H1 (cell line): Measurements from ENCODE around the gene DTD1.

Experiments
- BCL11A ChIP-seq, 2 experiments: IDR thresholded peaks; one replicate each; pipeline ENCODE4 v1.6.1; 2011; ENCODE audit warnings: low read depth in 2 of 2, low read length in 2 of 2, mild to moderate bottlenecking in 2 of 2
- CTCF ChIP-seq, 3 experiments: IDR thresholded peaks; 1 replicate in 2 of 3; 2 replicates in 1 of 3; pipeline versions ENCODE4 v1.5.1 to v1.6.1; 2011; ENCODE audit warnings: low read length in 3 of 3, mild to moderate bottlenecking in 3 of 3, inconsistent platforms in 2 of 3, low read depth in 1 of 3, moderate library complexity in 1 of 3; ENCODE audit not compliant: insufficient read depth in 1 of 3; ENCODE audit errors: control extremely low read depth in 1 of 3
- FOSL1 ChIP-seq: IDR thresholded peaks from 2 replicates; pipeline ENCODE4 v1.6.1; 2011; ENCODE audit warnings: mild to moderate bottlenecking, low read depth, low read length, moderate library complexity; ENCODE audit not compliant: insufficient read depth
- POLR2A ChIP-seq, 2 experiments: IDR thresholded peaks; 1 replicate in 1 of 2; 2 replicates in 1 of 2; pipeline ENCODE4 v1.6.1; 2011; ENCODE audit warnings: low read depth in 2 of 2, low read length in 2 of 2, mild to moderate bottlenecking in 2 of 2; ENCODE audit errors: control extremely low read depth in 1 of 2
- SP2 ChIP-seq: IDR thresholded peaks from 2 replicates; pipeline ENCODE4 v1.6.1; 2012; ENCODE audit warnings: mild to moderate bottlenecking, low read length, inconsistent platforms

GRCh38 chr20:18639501-18639979 is 51.7 kb downstream of the DTD1 start:
- TF ChIP-seq CTCF (IDR thresholded peaks at IDR 0.05; ENCODE audit: control extremely low read depth in 1 of 3, insufficient read depth in 1 of 3, low read depth in 1 of 3, low read length in 3 of 3) = no peak
- no peak for TF ChIP-seq FOSL1
- TF ChIP-seq SP2 = no peak
- TF ChIP-seq BCL11A (IDR thresholded peaks at IDR 0.05; ENCODE audit: low read depth in 2 of 2, low read length in 2 of 2) = no peak
- TF ChIP-seq POLR2A (IDR thresholded peaks at IDR 0.05; ENCODE audit: control extremely low read depth in 1 of 2, low read depth in 2 of 2, low read length in 2 of 2) = no peak
